PC-3 (cell line): ENCODE results near the gene RNF146. TPM values are rescaled to one million over a fixed set of nuclear protein-coding genes. Genes with fewer than 3 reads are reported as not detected.

ENCODE experiments used
- ATAC-seq: fragments of 200-7000 bp; cut with Tn5 transposase; 2 replicates; pipeline ENCODE4 v1.9.1; 2020; ENCODE audit warnings: mild to moderate bottlenecking, moderate library complexity
- BruUV-seq: library from RNA; stranded (reverse); fragments of 400-500 nt; replicated peaks from 2 replicates; lab custom pipeline; 2021; lab: Mats Ljungman, UMichigan
- CTCF ChIA-PET: fragments of 300-600 bp; sonication (Branson Sonifier 250); formaldehyde crosslinking; loops from one replicate; lab custom pipeline; 2022; ENCODE audit warnings: antibody characterized with exemption; lab: Charles Lee
- POLR2A ChIA-PET: fragments of 300-600 bp; sonication (Branson Sonifier 250); formaldehyde crosslinking; loops from one replicate; lab custom pipeline; 2022; ENCODE audit warnings: antibody characterized with exemption; ENCODE audit not compliant: unreplicated experiment; lab: Charles Lee
- DNase-seq: peaks from one replicate; pipeline ENCODE4 v3.0.0-alpha.2; 2015
- H2AFZ ChIP-seq: fragments of 300-600 bp; sonication (generic); 2 replicates; pipeline ENCODE4 v1.6.0; 2016; ENCODE audit warnings: antibody characterized with exemption, low read length
- H3F3A ChIP-seq: fragments of 300-600 bp; sonication (generic); one replicate; pipeline ENCODE4 v1.6.0; 2017; ENCODE audit warnings: antibody characterized with exemption, low read length, control low read depth, mild to moderate bottlenecking; ENCODE audit not compliant: unreplicated experiment
- H3K27ac ChIP-seq: fragments of 300-600 bp; sonication (generic); 2 replicates; pipeline ENCODE4 v1.5.1; 2016; ENCODE audit warnings: mild to moderate bottlenecking, low read length
- H3K27me3 ChIP-seq: fragments of 300-600 bp; sonication (generic); 2 replicates; pipeline ENCODE4 v1.6.1; 2016; ENCODE audit warnings: low read length, mixed read lengths
- H3K36me3 ChIP-seq: fragments of 300-600 bp; sonication (generic); 2 replicates; pipeline ENCODE4 v1.6.1; 2016; ENCODE audit warnings: low read depth, mixed run types, low read length, mixed read lengths
- H3K4me1 ChIP-seq: fragments of 300-600 bp; sonication (generic); 2 replicates; pipeline ENCODE4 v1.5.1; 2016; ENCODE audit warnings: low read length; ENCODE audit not compliant: insufficient read depth
- H3K4me2 ChIP-seq: fragments of 300-600 bp; sonication (generic); 2 replicates; pipeline ENCODE4 v1.6.0; 2016; ENCODE audit warnings: low read length
- H3K4me3 ChIP-seq: fragments of 300-600 bp; sonication (generic); 2 replicates; pipeline ENCODE4 v1.5.1; 2016; ENCODE audit warnings: mild to moderate bottlenecking, low read length, mixed read lengths
- H3K79me2 ChIP-seq: fragments of 300-600 bp; sonication (generic); 2 replicates; pipeline ENCODE4 v1.6.1; 2017; ENCODE audit warnings: low read length, mixed read lengths
- H3K9ac ChIP-seq: fragments of 300-600 bp; sonication (generic); 2 replicates; pipeline ENCODE4 v1.6.0; 2016; ENCODE audit warnings: mild to moderate bottlenecking, low read length
- H3K9me2 ChIP-seq: fragments of 300-600 bp; sonication (generic); replicated peaks from 2 replicates; pipeline ENCODE4 v1.6.1; 2016; ENCODE audit warnings: mixed run types, low read length, mixed read lengths
- H3K9me3 ChIP-seq: fragments of 300-600 bp; sonication (generic); 2 replicates; pipeline ENCODE4 v1.6.1; 2016; ENCODE audit warnings: low read length, mixed read lengths
- H4K20me1 ChIP-seq: fragments of 300-600 bp; sonication (generic); 2 replicates; pipeline ENCODE4 v1.6.1; 2016; ENCODE audit warnings: low read length, mixed read lengths
- CTCF ChIP-seq: fragments of 300-600 bp; sonication (generic); conservative IDR thresholded peaks from 2 replicates; pipeline ENCODE4 v1.5.1; 2017; ENCODE audit warnings: antibody characterized with exemption, low read depth, mild to moderate bottlenecking, low read length
- EZH2 ChIP-seq: fragments of 300-600 bp; sonication (generic); IDR thresholded peaks from one replicate; pipeline ENCODE4 v1.6.1; 2017; ENCODE audit warnings: antibody characterized with exemption, mild to moderate bottlenecking, low read length; ENCODE audit not compliant: unreplicated experiment
- EZH2phosphoT487 ChIP-seq: fragments of 300-600 bp; sonication (generic); IDR thresholded peaks from 2 replicates; pipeline ENCODE4 v1.6.1; 2018; ENCODE audit warnings: mild to moderate bottlenecking, antibody characterized with exemption, low read length, borderline replicate concordance
- intact Hi-C: fragments of 100-400 bp; cut with micrococcal nuclease; formaldehyde crosslinking; loops from 2 replicates; pipeline ENCODE4 v1.9.0; 2023
- total RNA-seq: library from RNA; depleted of rRNA; stranded (reverse); fragments of >200 nt; gene quantifications from 2 replicates; pipeline ENCODE4 v1.2.3, GENCODE V29; 2014

RNF146 gene
- total RNA-seq, 1 experiment from 2014 or later = 11.6 TPM

- Histone ChIP-seq H3K79me2 (no peaks in the 10 kb centered on the region), H2AFZ (no peak overlapping the region), H3K27me3 (no peaks in the 10 kb centered on the region), H3K9me2 (no peaks in the 10 kb centered on the region), H3K9me3 (no peaks in the 10 kb centered on the region), H3K9ac (no peak overlapping the region), H3K27ac (no peak overlapping the region), H3K4me2 (no peak overlapping the region), H3F3A (no peaks in the 10 kb centered on the region), H3K4me1 (no peaks in the 10 kb centered on the region), H3K36me3 (peaks cover 6% of the 10 kb centered on the region; the same call in 1 of the 2 replicates), H3K4me3 (no peak overlapping the region), H4K20me1 (no peaks in the 10 kb centered on the region)
- BruUV-seq = no TSS peak
- DNase-seq = no peak
- TF ChIP-seq EZH2phosphoT487 = no peak
- no peak for TF ChIP-seq CTCF
- no peak for TF ChIP-seq EZH2
- POLR2A ChIA-PET = no interaction called here
- intact Hi-C loops = no loop called here
- CTCF ChIA-PET = no interaction called here
- no peak for ATAC-seq
Measured at GRCh38 chr6:127291495-127291894, 24.8 kb downstream of the RNF146 start.

GRCh38 chr6:127297502-127298070 is 30.9 kb downstream of the RNF146 start:
- peaks cover 8% of the 10 kb centered on the region; the same call in 1 of the 2 replicates for H3K4me1 ChIP-seq
- no peaks in the 10 kb centered on the region for H3K27me3 ChIP-seq
- no peak overlapping the region for H2AFZ ChIP-seq
- intact Hi-C loops = no loop called here
- no peak overlapping the region for H3K9ac ChIP-seq
- no peaks in the 10 kb centered on the region for H3K79me2 ChIP-seq
- no peaks in the 10 kb centered on the region for H3F3A ChIP-seq
- no TSS peak for BruUV-seq
- TF ChIP-seq EZH2 (no peak), EZH2phosphoT487 (no peak), CTCF (no peak)
- H3K27ac ChIP-seq = no peak overlapping the region
- POLR2A ChIA-PET = no interaction called here
- DNase-seq (no peak), ATAC-seq (no peak)
- no peaks in the 10 kb centered on the region for H4K20me1 ChIP-seq
- H3K9me3 ChIP-seq = no peaks in the 10 kb centered on the region
- no peaks in the 10 kb centered on the region for H3K9me2 ChIP-seq
- H3K36me3 ChIP-seq = no peaks in the 10 kb centered on the region
- H3K4me3 ChIP-seq = no peak overlapping the region
- CTCF ChIA-PET = no interaction called here
- H3K4me2 ChIP-seq = no peak overlapping the region

- Histone ChIP-seq H3K9ac (no peak overlapping the region), H3K4me1 (peaks cover 8% of the 10 kb centered on the region; the same call in 1 of the 2 replicates), H3K27ac (no peak overlapping the region), H4K20me1 (no peaks in the 10 kb centered on the region), H3K79me2 (no peaks in the 10 kb centered on the region), H3K4me2 (no peak overlapping the region), H3K36me3 (no peaks in the 10 kb centered on the region), H3K4me3 (no peak overlapping the region), H3F3A (no peaks in the 10 kb centered on the region), H3K27me3 (no peaks in the 10 kb centered on the region), H3K9me3 (no peaks in the 10 kb centered on the region), H3K9me2 (no peaks in the 10 kb centered on the region), H2AFZ (no peak overlapping the region)
- TF ChIP-seq EZH2phosphoT487 (no peak), CTCF (no peak), EZH2 (no peak)
- ChIA-PET CTCF (no interaction called here), POLR2A (no interaction called here)
- intact Hi-C loops = no loop called here
- no TSS peak for BruUV-seq
- DNase-seq (no peak), ATAC-seq (no peak)
Measured at GRCh38 chr6:127298475-127298874, 31.8 kb downstream of the RNF146 start.
